Neural progenitor cell (in vitro differentiated cells): Measurements from ENCODE around the gene GLO1. TPM values are rescaled to one million over a fixed set of nuclear protein-coding genes. Genes with fewer than 3 reads are reported as not detected.

Experiments used
- DNase-seq: peaks from one replicate; pipeline ENCODE4 v3.0.0-alpha.2; 2016; ENCODE audit warnings: low spot score
- H2AFZ ChIP-seq: fragments of 200-600 bp; sonication (generic); replicated peaks from 2 replicates; pipeline ENCODE4 v1.6.1; 2016; ENCODE audit warnings: antibody characterized with exemption
- H3F3A ChIP-seq: fragments of 200-600 bp; sonication (generic); 2 replicates; pipeline ENCODE4 v1.6.1; 2016; ENCODE audit warnings: antibody characterized with exemption, low read depth
- H3K27ac ChIP-seq: fragments of 200-600 bp; sonication (generic); 2 replicates; pipeline ENCODE4 v1.5.1; 2016; ENCODE audit warnings: mild to moderate bottlenecking
- H3K27me3 ChIP-seq: fragments of 200-600 bp; sonication (generic); 2 replicates; pipeline ENCODE4 v1.6.1; 2016; ENCODE audit warnings: mild to moderate bottlenecking, moderate library complexity
- H3K36me3 ChIP-seq: fragments of 200-600 bp; sonication (generic); 2 replicates; pipeline ENCODE4 v1.5.1; 2016
- H3K4me1 ChIP-seq: fragments of 200-600 bp; sonication (generic); 2 replicates; pipeline ENCODE4 v1.6.1; 2016; ENCODE audit warnings: mixed run types
- H3K4me2 ChIP-seq: fragments of 200-600 bp; sonication (generic); 2 replicates; pipeline ENCODE4 v1.6.1; 2016
- H3K4me3 ChIP-seq: fragments of 200-600 bp; sonication (generic); 2 replicates; pipeline ENCODE4 v1.5.1; 2016
- H3K79me2 ChIP-seq: fragments of 200-600 bp; sonication (generic); 2 replicates; pipeline ENCODE4 v1.6.1; 2016; ENCODE audit warnings: low read depth
- H3K9ac ChIP-seq: fragments of 200-600 bp; sonication (generic); 2 replicates; pipeline ENCODE4 v1.6.1; 2016
- H3K9me3 ChIP-seq: fragments of 200-600 bp; sonication (generic); 2 replicates; pipeline ENCODE4 v1.5.1; 2016; ENCODE audit warnings: low read depth
- H4K20me1 ChIP-seq: fragments of 200-600 bp; sonication (generic); 2 replicates; pipeline ENCODE4 v1.6.1; 2016; ENCODE audit warnings: low read depth
- H3K27ac Mint-ChIP-seq: 3 replicates; pipeline ENCODE4 v1.8.0; 2021; ENCODE audit warnings: mixed read lengths
- H3K27me3 Mint-ChIP-seq: 2 replicates; pipeline ENCODE4 v1.8.0; 2022; ENCODE audit warnings: low read depth, mild to moderate bottlenecking, inconsistent platforms, moderate library complexity, mixed read lengths; ENCODE audit not compliant: insufficient read depth
- H3K36me3 Mint-ChIP-seq: 3 replicates; pipeline ENCODE4 v1.8.0; 2021; ENCODE audit warnings: mixed read lengths
- H3K4me1 Mint-ChIP-seq: 3 replicates; pipeline ENCODE4 v1.8.0; 2021; ENCODE audit warnings: mixed read lengths
- H3K4me3 Mint-ChIP-seq: 3 replicates; pipeline ENCODE4 v1.8.0; 2021; ENCODE audit warnings: mild to moderate bottlenecking, moderate library complexity, mixed read lengths
- H3K9me3 Mint-ChIP-seq: 3 replicates; pipeline ENCODE4 v1.8.0; 2020; ENCODE audit warnings: mixed read lengths
- EZH2 ChIP-seq: fragments of 200-600 bp; sonication (generic); IDR thresholded peaks from 2 replicates; pipeline ENCODE4 v1.6.1; 2017; ENCODE audit warnings: antibody characterized with exemption, mild to moderate bottlenecking, moderate library complexity
- EZH2phosphoT487 ChIP-seq: fragments of 200-600 bp; sonication (generic); IDR thresholded peaks from 2 replicates; pipeline ENCODE4 v1.6.1; 2017; ENCODE audit warnings: antibody characterized with exemption
- total RNA-seq: library from RNA; depleted of rRNA; stranded (reverse); fragments of >200 nt; gene quantifications from 2 replicates; pipeline ENCODE4 v1.2.3, GENCODE V29; 2015; ENCODE audit warnings: low replicate concordance
- TF ChIP-seq, protein P1 (sequence below): fragments of 200-600 bp; sonication (generic); IDR thresholded peaks from 2 replicates; pipeline ENCODE4 v1.5.1; 2017; ENCODE audit warnings: antibody characterized with exemption, mild to moderate bottlenecking

GLO1 gene
- total RNA-seq, 1 donor from 2014 or later: 525 TPM

DNA sequence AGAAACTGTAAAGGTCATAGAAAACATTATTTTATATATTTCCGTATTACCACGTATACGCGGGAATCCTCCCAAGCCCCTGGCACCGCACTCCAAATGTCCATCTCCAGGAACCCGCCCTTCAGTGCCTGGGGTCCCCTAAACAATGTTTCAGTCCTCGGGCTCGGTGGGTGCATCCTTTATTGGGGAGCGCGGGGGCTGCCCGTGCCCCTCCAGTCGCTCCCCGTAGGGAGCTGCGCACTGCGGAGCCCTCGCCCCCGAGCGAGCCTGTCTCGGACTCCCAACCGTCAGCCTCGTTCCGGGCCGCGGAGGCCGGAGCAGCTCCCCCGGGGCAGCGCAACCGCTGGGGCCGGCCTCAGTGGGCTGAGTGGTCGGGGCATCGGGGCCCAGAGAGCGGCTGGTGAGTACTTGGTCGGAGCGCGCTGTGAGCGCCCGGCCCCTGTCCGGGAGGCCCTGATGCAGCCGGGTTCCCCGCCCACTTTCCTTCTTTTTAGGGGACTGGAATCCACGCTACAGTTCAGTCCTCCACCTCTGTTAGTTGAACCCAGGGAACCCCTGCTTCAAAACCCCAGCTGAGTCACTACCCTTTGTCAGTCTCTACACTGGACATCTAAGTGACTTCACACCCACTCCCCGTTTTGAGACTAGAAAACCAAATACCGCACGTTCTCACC is 12.2 kb upstream of the GLO1 start, which contains the start of gene DNAH8:
Gene DNAH8 (plus strand): TSS at position 296 of the 674 bp plus-strand sequence. CDS start 7,499 bp downstream, outside the sequence.
- H3K27ac Mint-ChIP-seq: no peak within 1 kb of the TSS
- no peaks in the 10 kb centered on the region for H3K4me1 Mint-ChIP-seq
- Histone ChIP-seq H3K9ac (no peak within 1 kb of the TSS), H3K79me2 (no peaks in the 10 kb centered on the region), H3K27me3 (no peaks in the 10 kb centered on the region), H3F3A (no peaks in the 10 kb centered on the region), H2AFZ (no peak within 1 kb of the TSS), H3K4me2 (no peak within 1 kb of the TSS), H3K27ac (no peak within 1 kb of the TSS), H3K4me1 (no peaks in the 10 kb centered on the region), H3K36me3 (no peaks in the 10 kb centered on the region), H4K20me1 (no peaks in the 10 kb centered on the region), H3K4me3 (no peak within 1 kb of the TSS), H3K9me3 (no peaks in the 10 kb centered on the region)
- H3K4me3 Mint-ChIP-seq: no peak within 1 kb of the TSS
- peaks cover 6% of the 10 kb centered on the region for H3K9me3 Mint-ChIP-seq
- DNase-seq: no peak
- H3K27me3 Mint-ChIP-seq: peaks cover 3% of the 10 kb centered on the region
- TF ChIP-seq EZH2phosphoT487 (no peak), EZH2 (no peak)
- TF ChIP-seq, protein P1, sequence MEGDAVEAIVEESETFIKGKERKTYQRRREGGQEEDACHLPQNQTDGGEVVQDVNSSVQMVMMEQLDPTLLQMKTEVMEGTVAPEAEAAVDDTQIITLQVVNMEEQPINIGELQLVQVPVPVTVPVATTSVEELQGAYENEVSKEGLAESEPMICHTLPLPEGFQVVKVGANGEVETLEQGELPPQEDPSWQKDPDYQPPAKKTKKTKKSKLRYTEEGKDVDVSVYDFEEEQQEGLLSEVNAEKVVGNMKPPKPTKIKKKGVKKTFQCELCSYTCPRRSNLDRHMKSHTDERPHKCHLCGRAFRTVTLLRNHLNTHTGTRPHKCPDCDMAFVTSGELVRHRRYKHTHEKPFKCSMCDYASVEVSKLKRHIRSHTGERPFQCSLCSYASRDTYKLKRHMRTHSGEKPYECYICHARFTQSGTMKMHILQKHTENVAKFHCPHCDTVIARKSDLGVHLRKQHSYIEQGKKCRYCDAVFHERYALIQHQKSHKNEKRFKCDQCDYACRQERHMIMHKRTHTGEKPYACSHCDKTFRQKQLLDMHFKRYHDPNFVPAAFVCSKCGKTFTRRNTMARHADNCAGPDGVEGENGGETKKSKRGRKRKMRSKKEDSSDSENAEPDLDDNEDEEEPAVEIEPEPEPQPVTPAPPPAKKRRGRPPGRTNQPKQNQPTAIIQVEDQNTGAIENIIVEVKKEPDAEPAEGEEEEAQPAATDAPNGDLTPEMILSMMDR: no peak
- no peaks in the 10 kb centered on the region for H3K36me3 Mint-ChIP-seq

GRCh38 chr6:38714239-38715015 is 11.5 kb upstream of the GLO1 start:
- Histone ChIP-seq H3F3A (no peaks in the 10 kb centered on the region), H3K4me3 (no peak overlapping the region), H3K27me3 (no peaks in the 10 kb centered on the region), H3K27ac (no peak overlapping the region), H3K4me2 (no peak overlapping the region), H3K36me3 (no peaks in the 10 kb centered on the region), H4K20me1 (no peaks in the 10 kb centered on the region), H3K9me3 (no peaks in the 10 kb centered on the region), H3K4me1 (no peaks in the 10 kb centered on the region), H3K79me2 (no peaks in the 10 kb centered on the region), H2AFZ (no peak overlapping the region), H3K9ac (no peak overlapping the region)
- Mint-ChIP-seq H3K4me1 (no peaks in the 10 kb centered on the region), H3K36me3 (no peaks in the 10 kb centered on the region), H3K27ac (no peak overlapping the region), H3K4me3 (no peak overlapping the region), H3K9me3 (peaks cover 6% of the 10 kb centered on the region), H3K27me3 (peaks cover 3% of the 10 kb centered on the region)
- TF ChIP-seq, protein P1: no peak
- TF ChIP-seq EZH2phosphoT487 (no peak), EZH2 (no peak)
- DNase-seq: no peak

DNA sequence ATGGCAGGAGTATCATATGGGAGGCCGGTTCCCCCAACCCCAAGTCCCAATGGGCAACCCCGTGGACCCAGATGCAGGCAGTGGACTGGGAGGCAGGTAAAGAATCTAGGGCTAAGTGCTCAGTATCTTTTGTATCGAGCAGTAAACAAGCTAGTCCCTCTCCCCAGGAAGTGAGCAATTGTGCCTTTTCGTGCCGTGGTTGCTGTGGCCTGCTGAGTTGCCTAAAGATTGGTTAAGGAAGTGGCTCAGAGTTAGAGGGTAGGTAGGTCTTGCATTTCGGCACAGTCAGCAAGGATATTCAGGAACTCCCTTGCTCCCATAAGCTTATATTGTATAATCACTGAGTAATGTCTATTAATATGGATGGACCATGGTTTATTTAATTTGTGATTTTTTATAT is 10.9 kb upstream of the GLO1 start:
- Histone ChIP-seq H3K4me2 (no peak overlapping the region), H3F3A (no peaks in the 10 kb centered on the region), H2AFZ (no peak overlapping the region), H3K27me3 (no peaks in the 10 kb centered on the region), H3K9me3 (no peaks in the 10 kb centered on the region), H3K4me1 (no peaks in the 10 kb centered on the region), H4K20me1 (no peaks in the 10 kb centered on the region), H3K9ac (no peak overlapping the region), H3K79me2 (no peaks in the 10 kb centered on the region), H3K27ac (no peak overlapping the region), H3K36me3 (no peaks in the 10 kb centered on the region), H3K4me3 (no peak overlapping the region)
- no peak overlapping the region for H3K27ac Mint-ChIP-seq
- H3K9me3 Mint-ChIP-seq: peaks cover 6% of the 10 kb centered on the region
- DNase-seq: no peak
- no peaks in the 10 kb centered on the region for H3K36me3 Mint-ChIP-seq
- H3K27me3 Mint-ChIP-seq: peaks cover 3% of the 10 kb centered on the region
- no peaks in the 10 kb centered on the region for H3K4me1 Mint-ChIP-seq
- TF ChIP-seq, protein P1: no peak
- TF ChIP-seq EZH2 (no peak), EZH2phosphoT487 (no peak)
- H3K4me3 Mint-ChIP-seq: no peak overlapping the region
